ENCODE measurements around the gene PTPRT.

The PTPRT gene

GRCh38 chr20:42875581-42875980, 314.1 kb downstream of the PTPRT start:
- H3K27ac ChIP-seq, result no peak overlapping the region
- TF ChIP-seq, protein P1, sequence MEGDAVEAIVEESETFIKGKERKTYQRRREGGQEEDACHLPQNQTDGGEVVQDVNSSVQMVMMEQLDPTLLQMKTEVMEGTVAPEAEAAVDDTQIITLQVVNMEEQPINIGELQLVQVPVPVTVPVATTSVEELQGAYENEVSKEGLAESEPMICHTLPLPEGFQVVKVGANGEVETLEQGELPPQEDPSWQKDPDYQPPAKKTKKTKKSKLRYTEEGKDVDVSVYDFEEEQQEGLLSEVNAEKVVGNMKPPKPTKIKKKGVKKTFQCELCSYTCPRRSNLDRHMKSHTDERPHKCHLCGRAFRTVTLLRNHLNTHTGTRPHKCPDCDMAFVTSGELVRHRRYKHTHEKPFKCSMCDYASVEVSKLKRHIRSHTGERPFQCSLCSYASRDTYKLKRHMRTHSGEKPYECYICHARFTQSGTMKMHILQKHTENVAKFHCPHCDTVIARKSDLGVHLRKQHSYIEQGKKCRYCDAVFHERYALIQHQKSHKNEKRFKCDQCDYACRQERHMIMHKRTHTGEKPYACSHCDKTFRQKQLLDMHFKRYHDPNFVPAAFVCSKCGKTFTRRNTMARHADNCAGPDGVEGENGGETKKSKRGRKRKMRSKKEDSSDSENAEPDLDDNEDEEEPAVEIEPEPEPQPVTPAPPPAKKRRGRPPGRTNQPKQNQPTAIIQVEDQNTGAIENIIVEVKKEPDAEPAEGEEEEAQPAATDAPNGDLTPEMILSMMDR (IDR thresholded peaks at IDR 0.05), result no peak
- TF ChIP-seq ZFX (IDR thresholded peaks at IDR 0.05; ENCODE audit: borderline replicate concordance), result no peak

DNA sequence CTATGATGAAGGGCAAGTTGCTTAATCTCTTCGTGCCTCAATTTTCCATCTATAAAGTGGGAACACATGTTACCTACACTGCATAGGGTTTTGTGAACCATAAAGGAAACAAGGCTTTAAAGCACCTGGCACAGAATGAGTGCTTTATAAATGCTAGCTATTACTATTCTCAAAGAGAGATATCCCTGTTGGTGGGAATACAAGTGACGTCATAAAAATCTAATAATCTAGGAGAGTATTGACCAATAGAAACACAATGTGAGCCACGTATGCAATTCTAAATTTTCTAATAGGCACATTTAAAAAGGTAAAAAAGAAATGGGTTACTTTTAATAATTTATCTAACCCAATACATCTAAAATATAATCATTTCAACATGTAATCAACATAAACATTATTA, 316.4 kb downstream of the PTPRT start:
- no peak for TF ChIP-seq ZFX (IDR thresholded peaks at IDR 0.05; ENCODE audit: borderline replicate concordance)
- TF ChIP-seq, protein P1 (IDR thresholded peaks at IDR 0.05), result no peak
- H3K27ac ChIP-seq, result no peak overlapping the region

GRCh38 chr20:42864116-42864515, 325.6 kb downstream of the PTPRT start:
- no peak for TF ChIP-seq ZFX (IDR thresholded peaks at IDR 0.05; ENCODE audit: borderline replicate concordance)
- TF ChIP-seq, protein P1 (IDR thresholded peaks at IDR 0.05), result no peak
- H3K27ac ChIP-seq, result no peak overlapping the region

- TF ChIP-seq, protein P1 (IDR thresholded peaks at IDR 0.05), result no peak
- no peak for TF ChIP-seq ZFX (IDR thresholded peaks at IDR 0.05; ENCODE audit: borderline replicate concordance)
- no peak overlapping the region for H3K27ac ChIP-seq
Observed at GRCh38 chr20:42862446-42862845, 327.3 kb downstream of the PTPRT start.

DNA sequence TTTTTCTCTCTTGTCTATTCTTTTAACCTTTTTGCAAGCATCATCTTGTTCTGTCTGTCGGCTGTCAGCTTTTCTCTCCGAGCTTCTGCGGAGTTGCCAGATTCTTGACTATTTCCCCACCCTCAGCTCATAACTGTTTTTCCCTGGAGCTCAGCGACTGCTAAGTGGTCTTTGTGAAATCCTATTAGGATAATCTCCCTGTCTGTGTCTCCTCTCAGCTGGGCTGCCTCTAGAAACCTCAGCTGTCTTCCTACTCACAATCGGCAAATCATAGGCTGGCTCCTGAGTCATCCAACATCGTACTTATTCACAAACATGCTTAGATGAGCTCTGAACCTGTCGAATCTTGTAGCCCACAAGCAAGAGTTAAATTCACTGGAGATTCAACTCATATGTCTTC, 332.3 kb downstream of the PTPRT start:
- no peak overlapping the region for H3K27ac ChIP-seq

DNA sequence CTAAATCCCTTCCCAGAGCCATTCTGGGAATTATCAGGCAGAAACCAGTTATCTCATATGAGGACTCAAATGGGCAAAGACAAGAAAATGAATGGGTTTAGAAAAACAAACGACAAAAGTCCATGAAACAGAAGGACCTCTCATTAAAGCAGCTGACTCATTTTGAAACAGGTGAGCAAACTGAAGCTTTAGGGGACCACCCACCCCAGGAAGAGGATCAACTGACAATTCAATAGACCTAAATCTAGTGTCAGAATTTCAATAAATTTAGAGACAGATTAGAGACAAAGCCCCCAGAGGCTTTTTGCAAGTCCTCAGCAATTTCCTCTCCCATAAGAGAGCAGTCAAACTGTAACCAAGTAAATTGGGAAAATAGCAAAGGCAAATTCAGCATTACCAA, 333.8 kb downstream of the PTPRT start:
- TF ChIP-seq ZFX (IDR thresholded peaks at IDR 0.05; ENCODE audit: borderline replicate concordance), result no peak
- TF ChIP-seq, protein P1 (IDR thresholded peaks at IDR 0.05), result no peak
- H3K27ac ChIP-seq, result no peak overlapping the region

More for the DNA sequence above, 332.3 kb downstream of the PTPRT start:
- TF ChIP-seq, protein P1 (IDR thresholded peaks at IDR 0.05), result no peak

DNA sequence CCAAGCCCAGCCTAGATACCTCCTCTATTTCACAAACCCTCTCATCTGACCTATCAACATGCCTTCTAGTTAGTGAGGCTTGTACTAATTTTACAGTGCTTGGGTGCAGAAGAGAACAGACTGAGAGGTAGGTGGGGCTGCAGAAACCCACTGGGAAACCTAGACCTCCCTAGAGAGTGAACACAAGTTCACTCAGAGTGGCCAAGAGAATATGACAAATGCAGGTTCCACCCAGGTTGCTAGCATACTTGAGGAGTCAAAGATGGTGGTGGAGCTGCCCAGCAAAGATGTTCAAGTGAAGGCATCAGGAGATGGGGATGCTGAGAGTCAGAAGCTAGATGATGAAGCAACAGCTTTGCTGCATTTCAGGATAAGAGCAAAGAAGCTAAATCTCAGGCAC, 337.0 kb downstream of the PTPRT start:
- H3K27ac ChIP-seq, result no peak overlapping the region
- TF ChIP-seq, protein P1 (IDR thresholded peaks at IDR 0.05), result no peak
- no peak for TF ChIP-seq ZFX (IDR thresholded peaks at IDR 0.05; ENCODE audit: borderline replicate concordance)

Measured in 22Rv1 (cell line).